Activated naive CD8-positive, alpha-beta T cell (primary cell): ENCODE measurements around the gene GRIK4.

Experiments
- H3K27ac Mint-ChIP-seq: one replicate; pipeline ENCODE4 v1.8.0; 2021; ENCODE audit warnings: mixed read lengths
- H3K27me3 Mint-ChIP-seq: one replicate; pipeline ENCODE4 v1.8.0; 2021; ENCODE audit warnings: mixed read lengths
- H3K36me3 Mint-ChIP-seq: one replicate; pipeline ENCODE4 v1.8.0; 2021; ENCODE audit warnings: mixed read lengths
- H3K4me1 Mint-ChIP-seq: one replicate; pipeline ENCODE4 v1.8.0; 2021; ENCODE audit warnings: low read depth, mixed read lengths
- H3K4me3 Mint-ChIP-seq: one replicate; pipeline ENCODE4 v1.8.0; 2021; ENCODE audit warnings: mild to moderate bottlenecking, mixed read lengths
- H3K9me3 Mint-ChIP-seq: one replicate; pipeline ENCODE4 v1.8.0; 2021; ENCODE audit warnings: low read depth, mixed read lengths

GRIK4 gene

GRCh38 chr11:120972621-120973020 lies 461.1 kb downstream of the GRIK4 start:
- Mint-ChIP-seq H3K4me3 (no peak overlapping the region), H3K9me3 (no peaks in the 10 kb centered on the region), H3K4me1 (no peaks in the 10 kb centered on the region), H3K36me3 (no peaks in the 10 kb centered on the region), H3K27ac (no peak overlapping the region), H3K27me3 (peaks cover 12% of the 10 kb centered on the region)

- H3K27ac Mint-ChIP-seq, result no peak overlapping the region
- no peaks in the 10 kb centered on the region for H3K36me3 Mint-ChIP-seq
- no peaks in the 10 kb centered on the region for H3K4me1 Mint-ChIP-seq
- no peak overlapping the region for H3K4me3 Mint-ChIP-seq
- H3K9me3 Mint-ChIP-seq, result no peaks in the 10 kb centered on the region
- H3K27me3 Mint-ChIP-seq, result peaks cover 9% of the 10 kb centered on the region
Observed at GRCh38 chr11:120973501-120973900, 462.0 kb downstream of the GRIK4 start.

- Mint-ChIP-seq H3K9me3 (no peaks in the 10 kb centered on the region), H3K27ac (no peak overlapping the region), H3K27me3 (peaks cover 11% of the 10 kb centered on the region), H3K36me3 (no peaks in the 10 kb centered on the region), H3K4me3 (no peak overlapping the region), H3K4me1 (no peaks in the 10 kb centered on the region)
Observed at GRCh38 chr11:120974466-120974865, 462.9 kb downstream of the GRIK4 start.

GRCh38 chr11:120974965-120975364 lies 463.4 kb downstream of the GRIK4 start:
- H3K36me3 Mint-ChIP-seq, result no peaks in the 10 kb centered on the region
- peaks cover 11% of the 10 kb centered on the region for H3K27me3 Mint-ChIP-seq
- H3K9me3 Mint-ChIP-seq, result no peaks in the 10 kb centered on the region
- no peaks in the 10 kb centered on the region for H3K4me1 Mint-ChIP-seq
- no peak overlapping the region for H3K27ac Mint-ChIP-seq
- H3K4me3 Mint-ChIP-seq, result no peak overlapping the region

- peaks cover 18% of the 10 kb centered on the region for H3K27me3 Mint-ChIP-seq
- no peaks in the 10 kb centered on the region for H3K4me1 Mint-ChIP-seq
- no peak overlapping the region for H3K27ac Mint-ChIP-seq
- H3K36me3 Mint-ChIP-seq, result no peaks in the 10 kb centered on the region
- no peaks in the 10 kb centered on the region for H3K9me3 Mint-ChIP-seq
- no peak overlapping the region for H3K4me3 Mint-ChIP-seq
Observed at GRCh38 chr11:120977266-120978137, 466.0 kb downstream of the GRIK4 start.

GRCh38 chr11:120978701-120979100 lies 467.2 kb downstream of the GRIK4 start:
- Mint-ChIP-seq H3K36me3 (no peaks in the 10 kb centered on the region), H3K9me3 (no peaks in the 10 kb centered on the region), H3K4me3 (no peak overlapping the region), H3K27ac (no peak overlapping the region), H3K27me3 (peaks cover 20% of the 10 kb centered on the region), H3K4me1 (no peaks in the 10 kb centered on the region)

GRCh38 chr11:120985718-120986569 lies 474.4 kb downstream of the GRIK4 start:
- Mint-ChIP-seq H3K9me3 (no peaks in the 10 kb centered on the region), H3K36me3 (peaks cover 3% of the 10 kb centered on the region), H3K4me3 (peak overlapping the region; percentile 84), H3K27ac (no peak overlapping the region), H3K4me1 (peaks cover 9% of the 10 kb centered on the region), H3K27me3 (peaks cover 23% of the 10 kb centered on the region)

GRCh38 chr11:120988603-120989002 lies 477.1 kb downstream of the GRIK4 start:
- peaks cover 11% of the 10 kb centered on the region for H3K27me3 Mint-ChIP-seq
- H3K9me3 Mint-ChIP-seq, result no peaks in the 10 kb centered on the region
- no peak overlapping the region for H3K4me3 Mint-ChIP-seq
- peaks cover 3% of the 10 kb centered on the region for H3K36me3 Mint-ChIP-seq
- peaks cover 9% of the 10 kb centered on the region for H3K4me1 Mint-ChIP-seq
- H3K27ac Mint-ChIP-seq, result no peak overlapping the region

GRCh38 chr11:120991830-120992686 lies 480.5 kb downstream of the GRIK4 start:
- no peak overlapping the region for H3K4me3 Mint-ChIP-seq
- no peaks in the 10 kb centered on the region for H3K9me3 Mint-ChIP-seq
- no peaks in the 10 kb centered on the region for H3K4me1 Mint-ChIP-seq
- no peak overlapping the region for H3K27ac Mint-ChIP-seq
- H3K27me3 Mint-ChIP-seq, result peaks cover 4% of the 10 kb centered on the region
- H3K36me3 Mint-ChIP-seq, result no peaks in the 10 kb centered on the region

- H3K4me3 Mint-ChIP-seq, result no peak overlapping the region
- no peaks in the 10 kb centered on the region for H3K4me1 Mint-ChIP-seq
- H3K27ac Mint-ChIP-seq, result no peak overlapping the region
- no peaks in the 10 kb centered on the region for H3K9me3 Mint-ChIP-seq
- H3K27me3 Mint-ChIP-seq, result peaks cover 4% of the 10 kb centered on the region
- no peaks in the 10 kb centered on the region for H3K36me3 Mint-ChIP-seq
Observed at GRCh38 chr11:120994091-120994859, 482.7 kb downstream of the GRIK4 start.

- Mint-ChIP-seq H3K4me3 (no peak overlapping the region), H3K4me1 (no peaks in the 10 kb centered on the region), H3K36me3 (no peaks in the 10 kb centered on the region), H3K27ac (no peak overlapping the region), H3K27me3 (peaks cover 4% of the 10 kb centered on the region), H3K9me3 (no peaks in the 10 kb centered on the region)
Observed at GRCh38 chr11:120995184-120995583, 483.6 kb downstream of the GRIK4 start.

- Mint-ChIP-seq H3K27me3 (peaks cover 7% of the 10 kb centered on the region), H3K36me3 (no peaks in the 10 kb centered on the region), H3K4me1 (no peaks in the 10 kb centered on the region), H3K9me3 (no peaks in the 10 kb centered on the region), H3K27ac (no peak overlapping the region), H3K4me3 (no peak overlapping the region)
Observed at GRCh38 chr11:120996973-120997372, 485.4 kb downstream of the GRIK4 start.

- no peak overlapping the region for H3K4me3 Mint-ChIP-seq
- H3K4me1 Mint-ChIP-seq, result no peaks in the 10 kb centered on the region
- H3K27me3 Mint-ChIP-seq, result peaks cover 9% of the 10 kb centered on the region
- no peak overlapping the region for H3K27ac Mint-ChIP-seq
- no peaks in the 10 kb centered on the region for H3K9me3 Mint-ChIP-seq
- no peaks in the 10 kb centered on the region for H3K36me3 Mint-ChIP-seq
Observed at GRCh38 chr11:120998581-120998980, 487.0 kb downstream of the GRIK4 start.

GRCh38 chr11:121004206-121004840 lies 492.8 kb downstream of the GRIK4 start:
- Mint-ChIP-seq H3K27me3 (peaks cover 23% of the 10 kb centered on the region), H3K9me3 (peaks cover 4% of the 10 kb centered on the region), H3K4me3 (no peak overlapping the region), H3K4me1 (no peaks in the 10 kb centered on the region), H3K36me3 (no peaks in the 10 kb centered on the region), H3K27ac (no peak overlapping the region)
